MM.1S (cell line): ENCODE results near the gene TTC19.

ENCODE experiments used
- CTCF ChIP-seq: fragments of 300-600 bp; sonication (generic); IDR thresholded peaks from 2 replicates; pipeline ENCODE4 v1.5.1; 2016; ENCODE audit warnings: antibody characterized with exemption, low read length, mixed read lengths
- EZH2 ChIP-seq: fragments of 300-600 bp; sonication (generic); optimal IDR thresholded peaks from 2 replicates; pipeline ENCODE3; 2017; ENCODE audit warnings: low read depth, mild to moderate bottlenecking, antibody characterized with exemption, low read length, mixed read lengths

GRCh38 chr17:15977894-15978293 is 21.7 kb upstream of the TTC19 start:
- TF ChIP-seq EZH2, result no peak
- no peak for TF ChIP-seq CTCF
